CD4-positive, alpha-beta memory T cell (primary cell): Measurements from ENCODE around the gene NUP214. TPM values are rescaled to one million over a fixed set of nuclear protein-coding genes. Genes with fewer than 3 reads are reported as not detected.
A peak's percentile ranks its signal among the peaks of the same experiment; 100 is the strongest.

Experiments used
- CTCF ChIA-PET: fragments of 350-600 bp; sonication (Branson Sonifier 250); formaldehyde crosslinking; loops from one replicate; lab custom pipeline; 2021; ENCODE audit warnings: inconsistent platforms; ENCODE audit not compliant: partially characterized antibody; lab: Charles Lee
- POLR2A ChIA-PET: fragments of 350-600 bp; sonication (Branson Sonifier 250); formaldehyde crosslinking; loops from one replicate; lab custom pipeline; 2021; ENCODE audit not compliant: partially characterized antibody; lab: Charles Lee
- DNase-seq, 5 donors: peaks; one replicate each; pipeline versions ENCODE4 v3.0.0 to v3.0.0-alpha.2; 2020 to 2022; ENCODE audit warnings: mixed read lengths in 1 of 5
- H3K27ac ChIP-seq: one replicate; pipeline ENCODE4 v1.7.0; 2013; ENCODE audit warnings: low read depth, low read length
- H3K27me3 ChIP-seq: 2 replicates; pipeline ENCODE4 v1.7.0; 2013; ENCODE audit warnings: mild to moderate bottlenecking, low read length, moderate library complexity; ENCODE audit not compliant: insufficient read depth
- H3K36me3 ChIP-seq: 2 replicates; pipeline ENCODE4 v1.7.0; 2013; ENCODE audit warnings: mild to moderate bottlenecking, low read length, moderate library complexity; ENCODE audit not compliant: insufficient read depth
- H3K4me1 ChIP-seq: 2 replicates; pipeline ENCODE4 v1.7.0; 2013; ENCODE audit warnings: mild to moderate bottlenecking, low read length, moderate library complexity; ENCODE audit not compliant: insufficient read depth
- H3K4me3 ChIP-seq, 2 donors: one replicate each; pipeline ENCODE4 v1.7.0; 2013; ENCODE audit warnings: low read length in 2 of 2, mild to moderate bottlenecking in 1 of 2
- H3K9me3 ChIP-seq, 2 donors: one replicate each; pipeline ENCODE4 v1.7.0; 2013; ENCODE audit warnings: low read length in 2 of 2, control low read depth in 1 of 2; ENCODE audit not compliant: control insufficient read depth in 1 of 2
- H3K27ac Mint-ChIP-seq, 7 donors: one replicate each; pipeline ENCODE4 v1.8.0; 2020 to 2021; ENCODE audit warnings: mixed read lengths in 7 of 7, mild to moderate bottlenecking in 6 of 7, inconsistent platforms in 3 of 7, moderate library complexity in 3 of 7
- H3K27me3 Mint-ChIP-seq, 2 donors: one replicate each; pipeline ENCODE4 v1.8.0; 2020 to 2021; ENCODE audit warnings: mixed read lengths in 2 of 2
- H3K36me3 Mint-ChIP-seq, 2 donors: one replicate each; pipeline ENCODE4 v1.8.0; 2020 to 2021; ENCODE audit warnings: mixed read lengths in 2 of 2, inconsistent platforms in 1 of 2, mild to moderate bottlenecking in 1 of 2
- H3K4me1 Mint-ChIP-seq, 4 donors: one replicate each; pipeline ENCODE4 v1.8.0; 2020 to 2021; ENCODE audit warnings: mixed read lengths in 4 of 4, mild to moderate bottlenecking in 1 of 4
- H3K4me3 Mint-ChIP-seq, 8 donors: one replicate each; pipeline ENCODE4 v1.8.0; 2020 to 2021; ENCODE audit warnings: mixed read lengths in 8 of 8, mild to moderate bottlenecking in 7 of 8, moderate library complexity in 6 of 8, inconsistent platforms in 3 of 8
- H3K9me3 Mint-ChIP-seq, 8 donors: one replicate each; pipeline ENCODE4 v1.8.0; 2020 to 2021; ENCODE audit warnings: mixed read lengths in 8 of 8, mild to moderate bottlenecking in 5 of 8, inconsistent platforms in 3 of 8, moderate library complexity in 1 of 8
- intact Hi-C: fragments of 100-400 bp; cut with micrococcal nuclease; formaldehyde crosslinking; loops from one replicate; pipeline ENCODE4 v1.15.1; 2023
- polyA plus RNA-seq, 2 donors: library from polyadenylated mRNA; unstranded; fragments of 300-500 nt; fragmentation: Illumina TruSeq; gene quantifications; one replicate each; pipeline ENCODE4 v1.2.3, GENCODE V29; 2021
- total RNA-seq, 2 experiments: library from RNA; stranded (reverse); gene quantifications; one replicate each; pipeline ENCODE4 v1.2.3, GENCODE V29; 2021

NUP214 gene
- total and polyA plus RNA-seq, 4 experiments from 2014 or later = 6.6 to 79.5 (median 47.2) TPM

GRCh38 chr9:131193051-131193450 is 67.7 kb downstream of the NUP214 start:
- intact Hi-C loops = no loop called here
- peaks cover 64 to 68% of the 10 kb centered on the region in 2 donors for H3K36me3 Mint-ChIP-seq
- Histone ChIP-seq H3K36me3 (peaks cover 40% of the 10 kb centered on the region), H3K27ac (no peak overlapping the region), H3K9me3 (no peaks in the 10 kb centered on the region), H3K4me3 (no peak overlapping the region), H3K27me3 (no peaks in the 10 kb centered on the region), H3K4me1 (no peaks in the 10 kb centered on the region)
- no peak for DNase-seq
- H3K27me3 Mint-ChIP-seq = no peaks in the 10 kb centered on the region
- H3K4me3 Mint-ChIP-seq = no peak overlapping the region
- POLR2A ChIA-PET = no interaction called here
- H3K27ac Mint-ChIP-seq = no peak overlapping the region
- CTCF ChIA-PET = interaction anchor here (1.5 to 2.5 kb wide), 3 partner anchors 10 to 144 kb away, joined by 3 to 8 read pairs (median 7); no protein-coding TSS in a partner anchor
- H3K4me1 Mint-ChIP-seq = no peaks in the 10 kb centered on the region
- no peaks in the 10 kb centered on the region for H3K9me3 Mint-ChIP-seq

GRCh38 chr9:131194762-131195161 is 69.4 kb downstream of the NUP214 start:
- H3K4me3 ChIP-seq = no peak overlapping the region
- no peaks in the 10 kb centered on the region for H3K9me3 ChIP-seq
- CTCF ChIA-PET = no interaction called here
- H3K4me1 ChIP-seq = no peaks in the 10 kb centered on the region
- peak overlapping the region in 4 of 7 donors; percentile 0 to 69 (median 18) for H3K27ac Mint-ChIP-seq
- no peak overlapping the region for H3K27ac ChIP-seq
- H3K27me3 ChIP-seq = no peaks in the 10 kb centered on the region
- no peaks in the 10 kb centered on the region for H3K27me3 Mint-ChIP-seq
- POLR2A ChIA-PET = no interaction called here
- peaks cover 0 to under 1% (median 0%) of the 10 kb centered on the region in 4 donors for H3K4me1 Mint-ChIP-seq
- intact Hi-C loops = no loop called here
- no peak for DNase-seq
- peaks cover 64 to 68% of the 10 kb centered on the region in 2 donors for H3K36me3 Mint-ChIP-seq
- H3K9me3 Mint-ChIP-seq = no peaks in the 10 kb centered on the region
- H3K36me3 ChIP-seq = peaks cover 50% of the 10 kb centered on the region
- no peak overlapping the region for H3K4me3 Mint-ChIP-seq

- no peaks in the 10 kb centered on the region for H3K27me3 ChIP-seq
- H3K36me3 Mint-ChIP-seq = peaks cover 64 to 77% of the 10 kb centered on the region in 2 donors
- intact Hi-C loops = no loop called here
- H3K9me3 Mint-ChIP-seq = no peaks in the 10 kb centered on the region
- ChIA-PET CTCF (interaction anchor here (1.0 to 2.6 kb wide), 3 partner anchors 16 to 19 kb away, joined by 3 to 9 read pairs (median 4); no protein-coding TSS in a partner anchor), POLR2A (interaction anchor here (0.8 kb wide), 1 partner anchor 41 kb away, joined by 3 read pairs; no protein-coding TSS in a partner anchor)
- H3K4me3 ChIP-seq = no peak overlapping the region
- peaks cover 59% of the 10 kb centered on the region for H3K36me3 ChIP-seq
- H3K4me3 Mint-ChIP-seq = no peak overlapping the region
- H3K4me1 Mint-ChIP-seq = peaks cover 0 to 2% (median 0%) of the 10 kb centered on the region in 4 donors
- no peak overlapping the region for H3K27ac ChIP-seq
- no peaks in the 10 kb centered on the region for H3K9me3 ChIP-seq
- H3K27ac Mint-ChIP-seq = peak overlapping the region in 1 of 7 donors; percentile 32
- no peaks in the 10 kb centered on the region for H3K4me1 ChIP-seq
- DNase-seq = no peak
- no peaks in the 10 kb centered on the region for H3K27me3 Mint-ChIP-seq
Observed at GRCh38 chr9:131197160-131197911, 72.0 kb downstream of the NUP214 start.

- POLR2A ChIA-PET = no interaction called here
- H3K36me3 Mint-ChIP-seq = peaks cover 59 to 76% of the 10 kb centered on the region in 2 donors
- peak overlapping the region in 1 of 7 donors; percentile 31 for H3K27ac Mint-ChIP-seq
- H3K4me3 ChIP-seq = no peak overlapping the region
- no peaks in the 10 kb centered on the region for H3K9me3 ChIP-seq
- H3K27ac ChIP-seq = no peak overlapping the region
- no peaks in the 10 kb centered on the region for H3K9me3 Mint-ChIP-seq
- H3K4me1 Mint-ChIP-seq = peaks cover 0 to 2% (median 0%) of the 10 kb centered on the region in 4 donors
- no peaks in the 10 kb centered on the region for H3K4me1 ChIP-seq
- peaks cover 57% of the 10 kb centered on the region for H3K36me3 ChIP-seq
- H3K4me3 Mint-ChIP-seq = no peak overlapping the region
- CTCF ChIA-PET = interaction anchor here (1.0 to 2.6 kb wide), 2 partner anchors 18 to 20 kb away, joined by 4 to 9 read pairs; no protein-coding TSS in a partner anchor
- no peaks in the 10 kb centered on the region for H3K27me3 Mint-ChIP-seq
- DNase-seq = no peak
- no peaks in the 10 kb centered on the region for H3K27me3 ChIP-seq
- intact Hi-C loops = no loop called here
Observed at GRCh38 chr9:131198041-131198715, 72.8 kb downstream of the NUP214 start.

GRCh38 chr9:131201856-131202255 is 76.5 kb downstream of the NUP214 start:
- ChIA-PET CTCF (interaction anchor here (2.0 kb wide), 1 partner anchor 25 kb away, joined by 5 read pairs; no protein-coding TSS in a partner anchor), POLR2A (no interaction called here)
- Mint-ChIP-seq H3K27ac (no peak overlapping the region), H3K4me3 (no peak overlapping the region), H3K27me3 (no peaks in the 10 kb centered on the region), H3K4me1 (peaks cover 0 to 4% (median 0%) of the 10 kb centered on the region in 4 donors), H3K36me3 (peaks cover 61 to 81% of the 10 kb centered on the region in 2 donors), H3K9me3 (no peaks in the 10 kb centered on the region)
- no peaks in the 10 kb centered on the region for H3K9me3 ChIP-seq
- no peak overlapping the region for H3K4me3 ChIP-seq
- H3K27me3 ChIP-seq = no peaks in the 10 kb centered on the region
- DNase-seq = no peak
- peaks cover 53% of the 10 kb centered on the region for H3K36me3 ChIP-seq
- no peak overlapping the region for H3K27ac ChIP-seq
- H3K4me1 ChIP-seq = no peaks in the 10 kb centered on the region
- intact Hi-C loops = no loop called here

GRCh38 chr9:131203431-131204218 is 78.2 kb downstream of the NUP214 start:
- intact Hi-C loops = no loop called here
- ChIA-PET POLR2A (interaction anchor here (1.2 kb wide), 1 partner anchor 70 kb away, joined by 3 read pairs; no protein-coding TSS in a partner anchor), CTCF (no interaction called here)
- Mint-ChIP-seq H3K4me3 (no peak overlapping the region), H3K4me1 (peaks cover 0 to 4% (median 0%) of the 10 kb centered on the region in 4 donors), H3K9me3 (peaks cover 0 to 2% (median 0%) of the 10 kb centered on the region in 8 donors), H3K27me3 (no peaks in the 10 kb centered on the region), H3K27ac (peak overlapping the region in 3 of 7 donors; percentile 15 to 46 (median 19)), H3K36me3 (peaks cover 62 to 76% of the 10 kb centered on the region in 2 donors)
- H3K27me3 ChIP-seq = no peaks in the 10 kb centered on the region
- H3K4me3 ChIP-seq = no peak overlapping the region
- no peaks in the 10 kb centered on the region for H3K4me1 ChIP-seq
- no peak for DNase-seq
- H3K36me3 ChIP-seq = peaks cover 35% of the 10 kb centered on the region
- H3K9me3 ChIP-seq = no peaks in the 10 kb centered on the region
- H3K27ac ChIP-seq = no peak overlapping the region
